ENCODE measurements around the gene MRPL45.

The MRPL45 gene

DNA sequence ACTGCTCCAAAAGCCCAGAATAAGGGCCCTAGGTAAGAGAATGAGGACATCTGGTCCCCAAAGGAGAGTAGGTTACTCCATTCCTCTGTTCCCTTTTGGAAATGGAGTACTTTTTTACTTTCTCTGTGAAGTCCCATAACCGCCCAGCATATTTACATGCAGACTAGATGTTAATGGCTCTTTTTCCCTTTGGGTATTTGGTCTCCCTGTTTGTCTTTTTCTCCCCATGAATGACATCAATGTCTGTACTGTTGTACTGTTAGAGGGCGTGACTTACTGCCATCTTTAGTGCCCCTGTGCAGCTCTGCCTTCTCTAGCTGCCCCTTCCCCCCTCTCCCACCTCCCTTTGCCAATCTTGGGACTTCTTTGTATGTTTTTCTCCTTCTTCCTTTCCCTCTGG lies 27.8 kb downstream of the MRPL45 start:
- Histone ChIP-seq H3K4me1 (ENCODE audit: control insufficient read depth, insufficient read depth, low read length, poor library complexity, severe bottlenecking) (no peaks in the 10 kb centered on the region), H3K4me3 (ENCODE audit: insufficient read depth, low read depth, low read length, poor library complexity, severe bottlenecking) (no peak overlapping the region), H3K9me3 (ENCODE audit: control insufficient read depth, low read length) (no peaks in the 10 kb centered on the region), H3K27me3 (replicated peaks; ENCODE audit: control insufficient read depth, insufficient read depth, low read length, poor library complexity, severe bottlenecking) (no peaks in the 10 kb centered on the region), H3K36me3 (ENCODE audit: control insufficient read depth, insufficient read depth, low read length) (peaks cover 16% of the 10 kb centered on the region), H3K27ac (ENCODE audit: insufficient read depth, low read length, poor library complexity, severe bottlenecking) (no peak overlapping the region)
- DNase-seq: no peak

DNA sequence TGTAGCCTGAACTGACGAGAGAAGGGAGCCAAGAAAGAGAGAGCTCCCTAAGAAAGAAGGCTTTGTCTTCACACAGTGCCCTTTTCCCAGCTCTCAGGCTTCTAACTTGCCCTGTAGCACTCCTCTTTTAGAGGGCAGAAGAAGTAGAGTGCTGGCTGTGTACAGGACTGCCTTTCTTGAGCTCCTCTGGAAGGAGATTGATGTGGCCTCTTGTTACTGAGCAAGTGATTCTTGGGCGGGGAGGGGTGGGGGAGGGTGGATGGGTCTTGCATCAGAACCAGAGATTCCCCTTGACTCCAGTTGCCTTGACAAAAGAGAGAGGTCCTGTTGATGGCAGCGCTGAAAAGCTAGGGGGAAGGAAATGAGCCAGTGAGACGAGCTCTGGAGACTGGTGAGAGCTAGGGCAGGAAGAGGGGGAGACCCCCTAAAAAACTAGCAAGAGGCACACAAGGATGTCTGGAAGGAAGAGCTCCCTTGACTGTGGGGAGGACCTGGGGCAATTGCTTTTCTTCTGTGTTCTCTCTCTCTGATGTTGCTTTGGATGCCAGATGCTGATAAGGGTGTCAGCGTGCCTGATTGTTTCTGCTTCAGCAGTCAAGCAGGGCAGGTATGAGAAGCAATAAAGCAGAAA lies 28.4 kb downstream of the MRPL45 start:
- Histone ChIP-seq H3K27ac (ENCODE audit: insufficient read depth, low read length, poor library complexity, severe bottlenecking) (no peak overlapping the region), H3K4me3 (ENCODE audit: insufficient read depth, low read depth, low read length, poor library complexity, severe bottlenecking) (no peak overlapping the region), H3K4me1 (ENCODE audit: control insufficient read depth, insufficient read depth, low read length, poor library complexity, severe bottlenecking) (no peaks in the 10 kb centered on the region), H3K9me3 (ENCODE audit: control insufficient read depth, low read length) (no peaks in the 10 kb centered on the region), H3K36me3 (ENCODE audit: control insufficient read depth, insufficient read depth, low read length) (peaks cover 15% of the 10 kb centered on the region), H3K27me3 (replicated peaks; ENCODE audit: control insufficient read depth, insufficient read depth, low read length, poor library complexity, severe bottlenecking) (no peaks in the 10 kb centered on the region)
- DNase-seq: no peak

DNA sequence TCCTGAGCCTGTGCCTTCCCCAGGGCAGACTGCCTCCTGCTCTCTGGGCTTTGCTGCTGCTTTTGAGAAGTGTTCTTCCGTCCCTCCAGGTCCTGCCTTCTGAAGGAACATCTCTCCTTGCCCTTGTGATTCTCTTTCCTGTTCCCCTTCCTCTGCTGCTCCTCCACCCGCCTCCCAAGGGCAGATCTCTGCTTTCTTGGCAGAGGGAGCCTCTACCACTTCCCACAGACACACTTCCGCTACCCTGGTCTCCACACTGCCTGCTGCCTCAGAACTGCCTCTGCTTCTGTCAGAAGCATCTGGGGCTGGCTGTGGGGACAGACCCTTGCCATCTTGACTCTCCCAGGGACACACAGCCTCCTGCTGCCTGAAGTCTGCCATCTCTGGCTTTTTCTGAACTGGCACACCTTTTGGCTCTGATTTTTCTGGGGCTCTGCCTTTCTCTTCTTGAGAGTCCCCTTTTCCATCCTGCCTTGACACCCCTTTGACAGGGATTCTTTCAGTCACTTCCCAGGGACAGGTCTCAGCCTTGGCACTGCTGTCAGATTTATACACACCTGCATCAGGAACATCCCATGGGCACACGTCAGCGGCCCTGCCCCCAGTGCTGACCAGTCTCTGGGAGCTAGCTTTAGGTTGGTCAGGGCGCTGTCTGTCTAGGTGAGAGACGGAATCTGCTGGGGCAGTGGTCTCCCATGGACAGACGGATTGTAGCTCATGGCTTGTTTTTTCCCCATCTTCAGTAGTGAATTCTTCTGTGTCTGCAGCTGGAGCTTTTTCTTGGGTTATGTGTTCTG lies 30.2 kb downstream of the MRPL45 start:
- no peaks in the 10 kb centered on the region for H3K9me3 ChIP-seq (ENCODE audit: control insufficient read depth, low read length)
- H3K27ac ChIP-seq (ENCODE audit: insufficient read depth, low read length, poor library complexity, severe bottlenecking): no peak overlapping the region
- no peaks in the 10 kb centered on the region for H3K27me3 ChIP-seq (replicated peaks; ENCODE audit: control insufficient read depth, insufficient read depth, low read length, poor library complexity, severe bottlenecking)
- peaks cover 7% of the 10 kb centered on the region for H3K36me3 ChIP-seq (ENCODE audit: control insufficient read depth, insufficient read depth, low read length)
- no peak for DNase-seq
- H3K4me3 ChIP-seq (ENCODE audit: insufficient read depth, low read depth, low read length, poor library complexity, severe bottlenecking): no peak overlapping the region
- H3K4me1 ChIP-seq (ENCODE audit: control insufficient read depth, insufficient read depth, low read length, poor library complexity, severe bottlenecking): no peaks in the 10 kb centered on the region

DNA sequence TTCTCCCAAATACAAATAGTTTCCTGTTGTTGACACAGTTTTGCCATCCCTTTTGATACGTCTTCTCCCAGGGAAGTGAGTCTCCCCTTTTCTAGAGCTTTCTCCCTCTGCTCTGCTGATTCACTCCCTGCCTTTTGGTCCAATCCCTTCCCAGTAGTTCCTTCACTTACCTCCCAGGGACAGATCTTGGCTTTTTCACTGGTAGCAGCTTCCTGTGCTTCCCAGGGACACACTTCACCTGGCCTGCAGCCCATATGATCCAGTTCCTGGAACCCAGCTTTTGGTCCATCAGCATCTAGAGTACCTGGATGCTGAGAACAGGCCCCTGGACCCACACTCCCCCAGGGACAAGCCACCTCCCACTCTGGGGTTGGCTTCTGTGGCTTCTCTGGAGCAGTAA lies 31.0 kb downstream of the MRPL45 start:
- peaks cover 3% of the 10 kb centered on the region for H3K36me3 ChIP-seq (ENCODE audit: control insufficient read depth, insufficient read depth, low read length)
- no peaks in the 10 kb centered on the region for H3K9me3 ChIP-seq (ENCODE audit: control insufficient read depth, low read length)
- H3K27ac ChIP-seq (ENCODE audit: insufficient read depth, low read length, poor library complexity, severe bottlenecking): no peak overlapping the region
- no peaks in the 10 kb centered on the region for H3K4me1 ChIP-seq (ENCODE audit: control insufficient read depth, insufficient read depth, low read length, poor library complexity, severe bottlenecking)
- H3K4me3 ChIP-seq (ENCODE audit: insufficient read depth, low read depth, low read length, poor library complexity, severe bottlenecking): no peak overlapping the region
- no peaks in the 10 kb centered on the region for H3K27me3 ChIP-seq (replicated peaks; ENCODE audit: control insufficient read depth, insufficient read depth, low read length, poor library complexity, severe bottlenecking)
- no peak for DNase-seq

DNA sequence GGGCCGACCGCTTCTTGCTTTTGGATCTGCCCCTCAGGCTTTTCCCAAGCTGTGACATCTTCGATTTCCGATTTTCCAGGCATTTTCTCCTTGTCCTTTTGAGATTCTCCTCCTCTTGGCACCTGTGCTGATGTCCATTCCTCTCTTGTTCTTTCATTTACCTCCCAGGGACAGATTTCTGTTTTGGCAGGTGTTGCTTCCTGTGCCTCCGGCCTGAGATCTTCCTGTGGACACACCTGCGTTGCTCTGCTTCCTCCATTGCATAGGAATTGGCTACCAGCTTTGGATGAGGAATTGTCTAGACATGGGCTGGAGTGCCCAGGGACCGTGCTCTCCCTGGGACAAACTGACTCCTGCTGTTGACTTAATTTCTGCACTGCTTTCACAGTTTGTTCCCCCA lies 31.7 kb downstream of the MRPL45 start:
- Histone ChIP-seq H3K9me3 (ENCODE audit: control insufficient read depth, low read length) (no peaks in the 10 kb centered on the region), H3K4me1 (ENCODE audit: control insufficient read depth, insufficient read depth, low read length, poor library complexity, severe bottlenecking) (no peaks in the 10 kb centered on the region), H3K36me3 (ENCODE audit: control insufficient read depth, insufficient read depth, low read length) (no peaks in the 10 kb centered on the region), H3K27ac (ENCODE audit: insufficient read depth, low read length, poor library complexity, severe bottlenecking) (no peak overlapping the region), H3K4me3 (ENCODE audit: insufficient read depth, low read depth, low read length, poor library complexity, severe bottlenecking) (no peak overlapping the region), H3K27me3 (replicated peaks; ENCODE audit: control insufficient read depth, insufficient read depth, low read length, poor library complexity, severe bottlenecking) (no peaks in the 10 kb centered on the region)
- no peak for DNase-seq

DNA sequence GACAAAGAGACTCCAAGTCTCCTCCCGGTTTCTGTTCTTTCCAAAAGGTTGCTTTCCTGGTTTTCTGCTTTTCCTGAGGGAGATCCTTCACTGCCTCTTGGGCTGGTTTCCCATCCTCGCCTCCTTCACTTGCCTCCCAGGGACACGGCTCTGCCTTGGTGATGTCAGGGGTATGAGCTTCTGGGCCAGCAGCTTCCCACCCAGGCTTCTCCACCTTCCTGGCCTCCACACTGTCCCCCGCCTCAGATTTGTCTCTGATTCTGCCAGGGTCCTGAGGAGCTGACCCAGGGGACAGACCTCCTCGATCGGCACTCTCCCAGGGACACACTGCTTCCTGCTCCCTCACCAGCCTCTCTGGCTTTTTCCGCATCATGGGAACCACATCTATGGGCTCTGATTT lies 32.3 kb downstream of the MRPL45 start:
- Histone ChIP-seq H3K36me3 (ENCODE audit: control insufficient read depth, insufficient read depth, low read length) (no peaks in the 10 kb centered on the region), H3K9me3 (ENCODE audit: control insufficient read depth, low read length) (no peaks in the 10 kb centered on the region), H3K27ac (ENCODE audit: insufficient read depth, low read length, poor library complexity, severe bottlenecking) (no peak overlapping the region), H3K4me1 (ENCODE audit: control insufficient read depth, insufficient read depth, low read length, poor library complexity, severe bottlenecking) (no peaks in the 10 kb centered on the region), H3K27me3 (replicated peaks; ENCODE audit: control insufficient read depth, insufficient read depth, low read length, poor library complexity, severe bottlenecking) (no peaks in the 10 kb centered on the region), H3K4me3 (ENCODE audit: insufficient read depth, low read depth, low read length, poor library complexity, severe bottlenecking) (no peak overlapping the region)
- DNase-seq: no peak

DNA sequence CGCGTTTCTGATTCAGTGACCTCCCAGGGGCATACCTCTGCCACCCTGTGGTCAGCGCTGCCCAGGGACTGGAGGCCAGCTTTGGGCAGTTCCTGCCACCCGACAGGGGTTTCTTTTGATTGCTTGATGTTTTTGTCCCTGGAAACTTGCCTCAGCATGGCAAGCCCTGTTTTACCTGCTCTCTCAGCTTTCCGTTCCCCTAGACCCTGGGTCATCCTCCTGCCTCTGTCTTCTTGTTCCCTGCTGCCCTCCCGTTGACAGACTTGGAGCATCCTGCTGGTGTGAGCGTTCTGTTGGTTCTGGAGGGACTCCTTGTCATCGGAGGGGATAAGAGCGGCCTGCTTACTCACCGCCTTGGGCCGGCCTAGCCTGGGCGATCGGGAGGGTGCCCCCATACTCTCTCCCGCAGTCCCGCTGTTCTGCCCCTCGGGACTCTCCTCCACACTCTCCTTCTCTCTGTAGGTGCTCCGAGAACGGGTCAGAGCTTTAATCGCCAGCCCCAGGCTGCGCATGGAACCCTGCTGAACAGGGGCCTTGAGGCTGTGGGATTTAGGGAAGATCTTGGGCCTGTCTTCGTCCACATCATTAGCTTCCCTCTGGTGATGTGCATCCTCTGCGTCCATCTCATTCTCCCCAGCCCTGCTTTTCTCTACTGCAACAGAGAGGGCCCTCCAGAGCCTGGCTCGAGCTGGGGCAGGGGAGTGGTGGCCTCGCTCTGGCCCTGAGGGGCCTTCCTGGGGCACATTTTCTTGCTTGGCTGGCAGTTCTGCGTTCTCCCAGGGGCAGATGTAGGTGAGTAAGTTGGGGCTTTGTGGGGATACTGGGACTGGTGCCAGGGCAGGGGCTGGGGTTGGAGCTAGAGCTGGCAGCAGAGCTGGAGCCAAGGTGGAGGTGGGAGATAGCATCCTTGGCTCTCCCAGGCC lies 33.1 kb downstream of the MRPL45 start:
- no peaks in the 10 kb centered on the region for H3K36me3 ChIP-seq (ENCODE audit: control insufficient read depth, insufficient read depth, low read length)
- no peak overlapping the region for H3K27ac ChIP-seq (ENCODE audit: insufficient read depth, low read length, poor library complexity, severe bottlenecking)
- H3K27me3 ChIP-seq (replicated peaks; ENCODE audit: control insufficient read depth, insufficient read depth, low read length, poor library complexity, severe bottlenecking): no peaks in the 10 kb centered on the region
- H3K4me3 ChIP-seq (ENCODE audit: insufficient read depth, low read depth, low read length, poor library complexity, severe bottlenecking): no peak overlapping the region
- no peak for DNase-seq
- H3K9me3 ChIP-seq (ENCODE audit: control insufficient read depth, low read length): no peaks in the 10 kb centered on the region
- H3K4me1 ChIP-seq (ENCODE audit: control insufficient read depth, insufficient read depth, low read length, poor library complexity, severe bottlenecking): no peaks in the 10 kb centered on the region

DNA sequence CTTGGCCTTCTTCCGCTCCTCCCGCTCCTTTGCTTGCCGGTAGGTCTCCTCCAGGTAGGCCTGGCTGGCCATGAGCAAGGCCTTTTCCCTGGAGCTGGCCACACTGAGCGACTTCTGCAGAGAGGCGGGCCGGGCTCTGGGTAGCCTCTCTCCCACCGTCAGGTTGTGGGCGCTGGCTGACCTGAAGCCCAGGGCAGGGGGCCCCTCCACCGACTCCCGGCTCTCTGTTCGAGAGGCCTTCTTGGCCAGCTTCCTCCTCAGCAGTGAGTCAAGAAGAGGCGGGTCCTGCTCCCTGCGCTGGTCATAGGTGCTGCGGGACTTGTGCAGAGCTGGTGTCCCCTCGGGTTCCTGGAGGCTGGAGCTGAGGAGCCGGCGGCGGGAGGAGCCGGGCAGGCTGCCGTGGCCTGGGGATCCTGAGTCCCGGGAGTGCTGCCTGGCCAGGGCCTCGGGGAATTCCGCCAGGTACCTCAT lies 34.0 kb downstream of the MRPL45 start:
- no peaks in the 10 kb centered on the region for H3K36me3 ChIP-seq (ENCODE audit: control insufficient read depth, insufficient read depth, low read length)
- no peaks in the 10 kb centered on the region for H3K27me3 ChIP-seq (replicated peaks; ENCODE audit: control insufficient read depth, insufficient read depth, low read length, poor library complexity, severe bottlenecking)
- no peaks in the 10 kb centered on the region for H3K9me3 ChIP-seq (ENCODE audit: control insufficient read depth, low read length)
- no peak overlapping the region for H3K4me3 ChIP-seq (ENCODE audit: insufficient read depth, low read depth, low read length, poor library complexity, severe bottlenecking)
- H3K4me1 ChIP-seq (ENCODE audit: control insufficient read depth, insufficient read depth, low read length, poor library complexity, severe bottlenecking): no peaks in the 10 kb centered on the region
- no peak overlapping the region for H3K27ac ChIP-seq (ENCODE audit: insufficient read depth, low read length, poor library complexity, severe bottlenecking)
- no peak for DNase-seq

DNA sequence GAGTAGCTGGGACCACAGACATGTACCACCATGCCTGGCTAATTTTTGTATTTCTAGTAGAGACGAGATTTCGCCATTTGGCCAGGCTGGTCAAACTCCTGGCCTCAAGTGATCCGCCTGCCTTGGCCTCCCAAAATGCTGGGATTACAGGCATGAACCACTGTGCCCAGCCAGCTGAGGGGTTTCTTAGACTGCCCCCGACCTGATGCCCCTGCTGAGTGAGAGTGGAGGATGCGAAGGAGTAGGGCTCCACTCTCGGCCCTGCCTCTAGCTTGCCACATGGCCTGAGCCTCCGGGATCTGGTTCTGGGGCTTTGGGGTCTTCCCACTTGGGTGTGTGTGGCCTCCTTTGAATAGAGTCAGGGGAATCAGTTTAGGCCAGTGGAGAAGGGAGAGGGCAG lies 35.8 kb downstream of the MRPL45 start:
- no peak for DNase-seq
- no peaks in the 10 kb centered on the region for H3K27me3 ChIP-seq (replicated peaks; ENCODE audit: control insufficient read depth, insufficient read depth, low read length, poor library complexity, severe bottlenecking)
- H3K27ac ChIP-seq (ENCODE audit: insufficient read depth, low read length, poor library complexity, severe bottlenecking): no peak overlapping the region
- no peaks in the 10 kb centered on the region for H3K4me1 ChIP-seq (ENCODE audit: control insufficient read depth, insufficient read depth, low read length, poor library complexity, severe bottlenecking)
- H3K9me3 ChIP-seq (ENCODE audit: control insufficient read depth, low read length): no peaks in the 10 kb centered on the region
- no peak overlapping the region for H3K4me3 ChIP-seq (ENCODE audit: insufficient read depth, low read depth, low read length, poor library complexity, severe bottlenecking)
- H3K36me3 ChIP-seq (ENCODE audit: control insufficient read depth, insufficient read depth, low read length): no peaks in the 10 kb centered on the region

All from effector memory CD4-positive, alpha-beta T cell (primary cell).